Measurements from ENCODE around the gene CHAT.

DNA sequence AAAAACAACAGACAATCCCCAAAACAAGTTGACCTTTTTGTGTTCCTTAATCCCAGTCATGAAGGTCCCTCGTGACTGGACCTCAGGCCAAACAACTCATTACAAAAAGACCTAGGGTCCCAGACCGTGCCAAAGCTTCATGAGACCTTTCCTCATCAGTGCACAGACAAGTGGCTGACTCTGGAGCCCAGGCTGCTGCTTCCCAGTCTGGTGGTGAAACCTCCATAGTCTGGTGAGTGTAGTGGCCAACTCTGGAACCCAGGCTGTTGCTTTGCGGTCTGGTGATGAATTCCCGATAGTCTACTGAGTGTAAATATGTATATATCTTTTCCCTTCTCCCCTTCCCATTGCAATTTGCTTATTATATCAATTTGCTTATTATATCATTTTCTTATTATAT, 25.9 kb upstream of the CHAT start:
- TF ChIP-seq MYC (IDR thresholded peaks at IDR 0.05; ENCODE audit: low read depth, low read length), result no peak
- no peak for TF ChIP-seq POLR2A (IDR thresholded peaks at IDR 0.05; ENCODE audit: low read depth, low read length)
- TF ChIP-seq, protein P1, sequence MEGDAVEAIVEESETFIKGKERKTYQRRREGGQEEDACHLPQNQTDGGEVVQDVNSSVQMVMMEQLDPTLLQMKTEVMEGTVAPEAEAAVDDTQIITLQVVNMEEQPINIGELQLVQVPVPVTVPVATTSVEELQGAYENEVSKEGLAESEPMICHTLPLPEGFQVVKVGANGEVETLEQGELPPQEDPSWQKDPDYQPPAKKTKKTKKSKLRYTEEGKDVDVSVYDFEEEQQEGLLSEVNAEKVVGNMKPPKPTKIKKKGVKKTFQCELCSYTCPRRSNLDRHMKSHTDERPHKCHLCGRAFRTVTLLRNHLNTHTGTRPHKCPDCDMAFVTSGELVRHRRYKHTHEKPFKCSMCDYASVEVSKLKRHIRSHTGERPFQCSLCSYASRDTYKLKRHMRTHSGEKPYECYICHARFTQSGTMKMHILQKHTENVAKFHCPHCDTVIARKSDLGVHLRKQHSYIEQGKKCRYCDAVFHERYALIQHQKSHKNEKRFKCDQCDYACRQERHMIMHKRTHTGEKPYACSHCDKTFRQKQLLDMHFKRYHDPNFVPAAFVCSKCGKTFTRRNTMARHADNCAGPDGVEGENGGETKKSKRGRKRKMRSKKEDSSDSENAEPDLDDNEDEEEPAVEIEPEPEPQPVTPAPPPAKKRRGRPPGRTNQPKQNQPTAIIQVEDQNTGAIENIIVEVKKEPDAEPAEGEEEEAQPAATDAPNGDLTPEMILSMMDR (IDR thresholded peaks at IDR 0.05; ENCODE audit: extremely low read depth in 1 of 2, insufficient read depth in 1 of 2, low read depth in 1 of 2, low read length in 2 of 2), result no peak
- TF ChIP-seq, protein P2, sequence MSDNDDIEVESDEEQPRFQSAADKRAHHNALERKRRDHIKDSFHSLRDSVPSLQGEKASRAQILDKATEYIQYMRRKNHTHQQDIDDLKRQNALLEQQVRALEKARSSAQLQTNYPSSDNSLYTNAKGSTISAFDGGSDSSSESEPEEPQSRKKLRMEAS (IDR thresholded peaks at IDR 0.05; ENCODE audit: insufficient read depth, insufficient read length), result no peak
